K562 (cell line): Measurements from ENCODE around the gene DPP4. TPM values are rescaled to one million over a fixed set of nuclear protein-coding genes. Genes with fewer than 3 reads are reported as not detected.

ENCODE experiments used
- ATAC-seq: fragments of 200-7000 bp; cut with Tn5 transposase; 3 replicates; pipeline ENCODE4 v1.9.1; 2020; ENCODE audit warnings: moderate library complexity
- BruUV-seq: library from RNA; stranded (reverse); fragments of 400-500 nt; replicated peaks from 2 replicates; lab custom pipeline; 2021; lab: Mats Ljungman, UMichigan
- CTCF ChIA-PET: fragments of 300-600 bp; formaldehyde crosslinking; extraction: SDS; loops from one replicate; lab custom pipeline; 2021; ENCODE audit warnings: low intra/inter-chr PET ratio; lab: Yijun Ruan, JAX
- POLR2A ChIA-PET: fragments of 300-600, 350-650 bp; sonication (Branson Sonifier 250); formaldehyde crosslinking; extraction: SDS; loops from one replicate; lab custom pipeline; 2021; ENCODE audit warnings: antibody characterized with exemption, inconsistent platforms; lab: Yijun Ruan, JAX
- DNase-seq, 4 experiments: peaks; one replicate each; pipeline versions ENCODE4 v3.0.0 to v3.0.0-alpha.2; 2011 to 2018; ENCODE audit warnings: low spot score in 3 of 4, mixed read lengths in 3 of 4; ENCODE audit errors: extremely low read depth in 1 of 4
- FAIRE-seq: peaks from 2 replicates; lab custom pipeline; 2011; peaks lifted over from hg19 to GRCh38; lab: Jason Lieb, UNC
- H2AFZ ChIP-seq: 2 replicates; pipeline ENCODE4 v1.6.0; 2011; ENCODE audit warnings: low read depth, low read length, control low read depth, inconsistent platforms
- H3K27ac ChIP-seq: fragments of 200-600 bp; 3 replicates; pipeline ENCODE4 v1.8.0; 2011; ENCODE audit warnings: low read depth, mild to moderate bottlenecking, control low read depth, inconsistent platforms, low read length, moderate library complexity, mixed read lengths; ENCODE audit errors: extremely low read depth
- H3K27me3 ChIP-seq, 2 experiments: fragments of 300-600 bp in 1 of 2; 2 replicates in 1 of 2; 3 replicates in 1 of 2; pipeline versions ENCODE4 v1.6.0 to v1.8.0; 2011; ENCODE audit warnings: inconsistent platforms in 2 of 2, low read length in 2 of 2, mild to moderate bottlenecking in 1 of 2, mixed read lengths in 1 of 2, moderate library complexity in 1 of 2; ENCODE audit not compliant: control insufficient read depth in 2 of 2, insufficient read depth in 2 of 2
- H3K36me3 ChIP-seq: fragments of 300-600 bp; 3 replicates; pipeline ENCODE4 v1.8.0; 2011; ENCODE audit warnings: mild to moderate bottlenecking, low read length, inconsistent platforms; ENCODE audit not compliant: control insufficient read depth, insufficient read depth
- H3K4me1 ChIP-seq, 2 experiments: fragments of 200-600 bp in 1 of 2; replicated peaks in 1 of 2; 2 replicates in 1 of 2; 3 replicates in 1 of 2; pipeline versions ENCODE4 v1.5.1 to v1.8.0; 2011; ENCODE audit warnings: inconsistent platforms in 2 of 2, low read length in 2 of 2, mild to moderate bottlenecking in 1 of 2, mixed read lengths in 1 of 2, moderate library complexity in 1 of 2; ENCODE audit not compliant: control insufficient read depth in 2 of 2, insufficient read depth in 2 of 2
- H3K4me2 ChIP-seq: 2 replicates; pipeline ENCODE4 v1.6.1; 2011; ENCODE audit warnings: low read length, control low read depth, inconsistent platforms, mixed read lengths; ENCODE audit not compliant: insufficient read depth
- H3K4me3 ChIP-seq: fragments of 200-600 bp; sonication (generic), shearing (Covaris generic); 2 replicates; pipeline ENCODE4 v1.5.1; 2016; ENCODE audit warnings: control low read depth, inconsistent platforms
- H3K79me2 ChIP-seq: fragments of 200-600 bp; 3 replicates; pipeline ENCODE4 v1.8.0; 2011; ENCODE audit warnings: low read length, inconsistent platforms; ENCODE audit not compliant: control insufficient read depth, insufficient read depth
- H3K9ac ChIP-seq, 2 experiments: 2 replicates each; pipeline versions ENCODE4 v1.6.0 to v1.6.1; 2011; ENCODE audit warnings: low read depth in 2 of 2, low read length in 2 of 2, control low read depth in 1 of 2, inconsistent platforms in 1 of 2, mild to moderate bottlenecking in 1 of 2, mixed read lengths in 1 of 2; ENCODE audit not compliant: insufficient read depth in 1 of 2
- H3K9me1 ChIP-seq: one replicate; pipeline ENCODE4 v1.6.0; 2011; ENCODE audit warnings: inconsistent platforms, mild to moderate bottlenecking, low read length, moderate library complexity; ENCODE audit not compliant: control insufficient read depth, insufficient read depth
- H3K9me3 ChIP-seq: replicated peaks from 2 replicates; pipeline ENCODE4 v1.5.1; 2011; ENCODE audit warnings: low read depth, low read length, inconsistent platforms; ENCODE audit not compliant: control insufficient read depth, insufficient read depth
- H4K20me1 ChIP-seq: replicated peaks from 2 replicates; pipeline ENCODE4 v1.6.1; 2011; ENCODE audit warnings: low read length, inconsistent platforms, mixed read lengths; ENCODE audit not compliant: control insufficient read depth, insufficient read depth
- C11orf30 ChIP-seq: fragments of 450-650 bp; IDR thresholded peaks from 2 replicates; pipeline ENCODE4 v1.6.1; 2016; ENCODE audit warnings: low read depth, mild to moderate bottlenecking
- CXXC5 ChIP-seq: fragments of 250-450 bp; sonication (Bioruptor Pico); IDR thresholded peaks from 2 replicates; pipeline ENCODE4 v1.8.0; 2022; ENCODE audit warnings: inconsistent platforms, mild to moderate bottlenecking, moderate library complexity
- DIDO1 ChIP-seq: fragments of 450-650 bp; IDR thresholded peaks from 2 replicates; pipeline ENCODE4 v1.6.1; 2016; ENCODE audit warnings: low read depth, missing biosample characterization, missing genetic modification characterization
- JUNB ChIP-seq: fragments of 450-650 bp; formaldehyde crosslinking; conservative IDR thresholded peaks from 2 replicates; pipeline ENCODE4 v1.4.0; 2020; ENCODE audit warnings: mild to moderate bottlenecking
- PTRF ChIP-seq: fragments of 450-650 bp; IDR thresholded peaks from 2 replicates; pipeline ENCODE4 v1.6.1; 2016; ENCODE audit warnings: mild to moderate bottlenecking, missing genetic modification characterization, missing compliant biosample characterization
- ZNF165 ChIP-seq: fragments of 250-450 bp; sonication (Bioruptor Pico); IDR thresholded peaks from 2 replicates; pipeline ENCODE4 v1.4.0; 2020; ENCODE audit warnings: borderline replicate concordance
- ZNF280B ChIP-seq: fragments of 250-450 bp; sonication (Bioruptor Pico); IDR thresholded peaks from 2 replicates; pipeline ENCODE4 v1.5.1; 2021; ENCODE audit warnings: mild to moderate bottlenecking
- WGBS: fragments of 100-300 bp; shearing (Covaris generic); methylation state at CpG from one replicate; pipeline ENCODE4 v1.1.6; 2016; ENCODE audit warnings: low coverage, mixed read lengths; ENCODE audit not compliant: insufficient coverage; ENCODE audit errors: missing lambda C conversion rate; 5-methylcytosine and 5-hydroxymethylcytosine counted together
- in situ Hi-C: fragments of 300-500 bp; cut with MboI; formaldehyde crosslinking; loops from 4 replicates; pipeline ENCODE4 v1.15.0; 2018; ENCODE audit warnings: inconsistent platforms, mixed read lengths
- intact Hi-C: fragments of 100-400 bp; cut with micrococcal nuclease; formaldehyde crosslinking; loops from 2 replicates; pipeline ENCODE4 v1.14.2; 2022
- polyA plus RNA-seq, 8 experiments: library from polyadenylated mRNA; depleted of rRNA in 4 of 8; stranded (reverse) in 5 of 8; unstranded in 3 of 8; fragments of >200 nt; fragmentation: Nextera tagmentation in 2 of 8; fragmentation: Illumina TruSeq in 1 of 8; extraction: Ambion mirVana in 2 of 8; extraction: Trizol in 1 of 8; gene quantifications; 2 replicates each; pipeline versions ENCODE4 v1.2.1 to v1.2.3, GENCODE V29; 2011 to 2014; ENCODE audit warnings: inconsistent platforms in 1 of 8, missing spikeins in 1 of 8
- total RNA-seq, 7 experiments: library from RNA; depleted of rRNA in 6 of 7; stranded (reverse); fragments of >200 nt in 6 of 7; fragmentation: Illumina TruSeq in 2 of 7; extraction: Trizol in 2 of 7; gene quantifications; 2 replicates each; pipeline versions ENCODE4 v1.2.1 to v1.2.3, GENCODE V29; 2011 to 2021; ENCODE audit warnings: low replicate concordance in 1 of 7

The DPP4 gene
- total and polyA plus RNA-seq, 9 of the 15 experiments (the other 6 are each of a cell fraction or from before 2014, with no cell fraction given): 0.11 TPM; not detected in 8

DNA sequence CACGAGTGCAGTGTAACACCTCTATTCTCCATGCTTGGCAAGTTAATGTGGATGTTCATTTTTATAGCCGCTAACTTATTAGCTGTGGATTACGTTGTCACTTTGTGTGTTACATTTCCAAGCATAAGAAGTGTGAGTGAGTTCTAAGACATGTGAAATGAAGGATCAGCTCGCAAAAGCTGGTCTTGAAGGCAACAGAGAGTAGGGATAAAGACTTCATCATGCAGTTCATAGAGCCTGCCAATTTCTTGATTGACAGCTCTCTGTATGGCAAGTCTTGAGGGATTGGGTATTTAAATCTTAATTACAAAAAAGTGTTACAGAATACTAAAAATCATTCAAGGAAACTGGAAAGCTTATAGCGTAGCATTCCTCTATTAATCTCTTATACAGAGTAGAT is 25.8 kb upstream of the DPP4 start:
- Histone ChIP-seq H3K4me3 (no peak overlapping the region), H2AFZ (no peak overlapping the region), H3K79me2 (no peaks in the 10 kb centered on the region), H3K27me3 (no peaks in the 10 kb centered on the region), H3K9me1 (no peaks in the 10 kb centered on the region), H3K9me3 (no peaks in the 10 kb centered on the region), H4K20me1 (no peaks in the 10 kb centered on the region), H3K27ac (no peak overlapping the region), H3K4me2 (no peak overlapping the region), H3K4me1 (no peaks in the 10 kb centered on the region), H3K36me3 (no peaks in the 10 kb centered on the region)
- no peak for DNase-seq
- intact Hi-C loops (no loop called here), in situ Hi-C loops (no loop called here)
- CTCF ChIA-PET: no interaction called here
- POLR2A ChIA-PET: no interaction called here
- TF ChIP-seq JUNB (CRISPR knock-in tag) (no peak), DIDO1 (tag) (no peak), CXXC5 (CRISPR knock-in tag) (no peak), ZNF165 (CRISPR knock-in tag) (no peak), C11orf30 (no peak), PTRF (no peak), ZNF280B (CRISPR knock-in tag) (no peak)
- TF ChIP-seq, all 486 proteins: peak for 0
- WGBS: 5% methylated on average over 5 of the region's 5 CpGs
- no TSS peak for BruUV-seq
- no peak overlapping the region for H3K9ac ChIP-seq
- ATAC-seq (no peak), FAIRE-seq (no peak)
